Left lung (tissue), 10 donors: Measurements from ENCODE around the gene EXOC3. TPM values are rescaled to one million over a fixed set of nuclear protein-coding genes. Genes with fewer than 3 reads are reported as not detected.
A peak's percentile ranks its signal among the peaks of the same experiment; 100 is the strongest.
"Not testable (repeated sequence)": the region's sequence is repeated elsewhere in the genome, so short reads cannot be mapped to it uniquely, and the experiment has no call there.

Experiments
- ATAC-seq: fragments of 200-7000 bp; cut with Tn5 transposase; one replicate; pipeline ENCODE4 v1.9.1; 2020; ENCODE audit warnings: moderate library complexity
- DNase-seq, 4 donors: peaks; one replicate each; pipeline ENCODE4 v3.0.0-alpha.2; 2013 to 2020
- H3K27ac ChIP-seq, 2 donors: fragments of 200-600 bp; sonication (generic) in 1 of 2; one replicate each; pipeline versions ENCODE4 v1.5.0 to v1.8.0; 2020 to 2021
- H3K27me3 ChIP-seq, 2 donors: fragments of 200-600 bp; sonication (generic) in 1 of 2; one replicate each; pipeline versions ENCODE4 v1.5.0 to v1.8.0; 2020 to 2021
- H3K36me3 ChIP-seq, 2 donors: fragments of 200-600 bp; sonication (generic) in 1 of 2; one replicate each; pipeline versions ENCODE4 v1.5.0 to v1.8.0; 2020 to 2021
- H3K4me1 ChIP-seq, 2 donors: fragments of 200-600 bp; one replicate each; pipeline ENCODE4 v1.8.0; 2021
- H3K4me3 ChIP-seq, 2 donors: fragments of 200-600 bp; sonication (generic) in 1 of 2; one replicate each; pipeline versions ENCODE4 v1.5.0 to v1.8.0; 2020 to 2021; ENCODE audit warnings: mild to moderate bottlenecking in 1 of 2
- H3K9me3 ChIP-seq, 2 donors: fragments of 200-600 bp; sonication (generic) in 1 of 2; one replicate each; pipeline versions ENCODE4 v1.5.0 to v1.8.0; 2020 to 2021
- intact Hi-C, 2 donors: fragments of 100-400 bp; cut with DNase I; formaldehyde crosslinking; loops; one replicate each; pipeline versions ENCODE4 v1.11.2 to v1.14.2; 2022
- polyA plus RNA-seq, 6 donors: library from polyadenylated mRNA; unstranded; fragments of 120-200 nt; gene quantifications; one replicate each; pipeline ENCODE4 v1.2.1, GENCODE V29; 2013; ENCODE audit not compliant: insufficient read length in 6 of 6
- total RNA-seq, 2 donors: library from RNA; stranded (reverse); fragmentation: NEBNext Ultra II Directional; extraction: Animal tissue kit (Norgen Biotek cat#: 25700); gene quantifications; one replicate each; pipeline ENCODE4 v1.2.1, GENCODE V29; 2021
- TF ChIP-seq, protein P1 (sequence below), 2 donors: fragments of 200-600 bp; sonication (generic) in 1 of 2; IDR thresholded peaks; one replicate each; pipeline versions ENCODE4 v1.5.0 to v1.8.0; 2021; ENCODE audit warnings: antibody characterized with exemption in 2 of 2
- donor health status: DM: no; HTN: yes; CAD: no.
- donor health status: DM: no; HTN: no; CAD: no.

The EXOC3 gene
- total and polyA plus RNA-seq, 8 donors = 43.8 to 62.4 (median 57.0) TPM

DNA sequence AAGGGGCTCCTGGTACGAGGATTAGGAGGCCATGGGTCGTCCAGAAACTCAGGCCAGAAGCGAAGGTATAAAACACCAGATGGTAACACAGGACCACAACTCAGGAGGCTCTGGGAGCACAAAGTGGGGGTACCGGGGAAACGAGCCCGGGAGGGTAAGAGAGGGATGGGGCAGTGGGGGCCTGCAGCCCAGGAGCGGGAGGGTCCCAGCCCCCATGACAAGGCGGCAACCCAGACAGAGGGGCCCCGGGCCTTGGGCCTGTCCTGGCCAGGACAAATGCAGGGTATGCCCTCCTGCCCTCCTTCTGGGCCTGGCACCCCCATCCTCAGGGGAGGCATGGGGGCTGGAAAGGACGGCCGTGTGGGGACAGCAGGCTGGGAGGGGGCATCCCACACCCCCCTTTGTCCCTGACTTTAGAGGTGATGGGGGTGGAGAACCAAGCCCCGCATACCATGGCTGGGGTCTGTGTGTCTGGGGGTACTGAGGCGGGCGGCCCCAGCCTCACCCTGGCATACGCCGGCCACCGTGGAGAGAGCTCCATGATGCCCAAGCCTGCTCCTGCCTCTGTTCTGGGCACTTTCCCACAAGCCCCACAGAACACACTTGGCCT is 47.0 kb upstream of the EXOC3 start:
- intact Hi-C loops = no loop called here
- no peak overlapping the region for H3K4me3 ChIP-seq
- no peaks in the 10 kb centered on the region for H3K9me3 ChIP-seq
- TF ChIP-seq, protein P1, sequence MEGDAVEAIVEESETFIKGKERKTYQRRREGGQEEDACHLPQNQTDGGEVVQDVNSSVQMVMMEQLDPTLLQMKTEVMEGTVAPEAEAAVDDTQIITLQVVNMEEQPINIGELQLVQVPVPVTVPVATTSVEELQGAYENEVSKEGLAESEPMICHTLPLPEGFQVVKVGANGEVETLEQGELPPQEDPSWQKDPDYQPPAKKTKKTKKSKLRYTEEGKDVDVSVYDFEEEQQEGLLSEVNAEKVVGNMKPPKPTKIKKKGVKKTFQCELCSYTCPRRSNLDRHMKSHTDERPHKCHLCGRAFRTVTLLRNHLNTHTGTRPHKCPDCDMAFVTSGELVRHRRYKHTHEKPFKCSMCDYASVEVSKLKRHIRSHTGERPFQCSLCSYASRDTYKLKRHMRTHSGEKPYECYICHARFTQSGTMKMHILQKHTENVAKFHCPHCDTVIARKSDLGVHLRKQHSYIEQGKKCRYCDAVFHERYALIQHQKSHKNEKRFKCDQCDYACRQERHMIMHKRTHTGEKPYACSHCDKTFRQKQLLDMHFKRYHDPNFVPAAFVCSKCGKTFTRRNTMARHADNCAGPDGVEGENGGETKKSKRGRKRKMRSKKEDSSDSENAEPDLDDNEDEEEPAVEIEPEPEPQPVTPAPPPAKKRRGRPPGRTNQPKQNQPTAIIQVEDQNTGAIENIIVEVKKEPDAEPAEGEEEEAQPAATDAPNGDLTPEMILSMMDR (IDR thresholded peaks at IDR 0.05) = no peak
- H3K36me3 ChIP-seq = no peaks in the 10 kb centered on the region
- no peak for DNase-seq
- H3K4me1 ChIP-seq = peaks cover 6 to 33% of the 10 kb centered on the region in 2 donors
- ATAC-seq = no peak
- H3K27ac ChIP-seq = peak overlapping the region in 1 of 2 donors; percentile 28
- peaks cover 6 to 9% of the 10 kb centered on the region in 2 donors for H3K27me3 ChIP-seq

DNA sequence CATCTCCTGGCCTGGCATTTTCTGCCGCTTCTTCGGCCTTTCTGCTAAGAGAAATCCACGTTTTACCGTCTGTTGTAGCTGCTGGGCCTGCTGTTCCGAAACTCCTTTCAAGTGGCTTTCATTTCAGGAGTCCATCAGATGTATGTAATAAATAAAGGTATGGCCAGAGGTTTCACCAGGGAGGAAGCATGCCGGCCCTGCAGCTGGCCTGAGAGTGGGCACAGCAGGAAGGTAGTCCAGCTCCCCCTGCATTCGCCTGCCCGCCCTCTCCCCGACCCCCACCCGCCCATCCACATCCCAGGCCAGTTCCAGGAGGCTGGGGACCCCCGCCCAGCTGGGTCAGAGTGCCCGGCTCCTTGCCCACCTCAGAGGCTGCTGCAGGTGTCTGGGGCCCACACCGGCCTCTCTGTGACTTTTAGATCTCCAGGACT is 46.4 kb upstream of the EXOC3 start:
- H3K27me3 ChIP-seq = peaks cover 6 to 9% of the 10 kb centered on the region in 2 donors
- no peak for ATAC-seq
- no peak overlapping the region for H3K27ac ChIP-seq
- intact Hi-C loops = no loop called here
- no peak overlapping the region for H3K4me3 ChIP-seq
- H3K9me3 ChIP-seq = no peaks in the 10 kb centered on the region
- DNase-seq = no peak
- H3K4me1 ChIP-seq = peaks cover 6 to 33% of the 10 kb centered on the region in 2 donors
- no peaks in the 10 kb centered on the region for H3K36me3 ChIP-seq
- TF ChIP-seq, protein P1 (IDR thresholded peaks at IDR 0.05) = no peak

DNA sequence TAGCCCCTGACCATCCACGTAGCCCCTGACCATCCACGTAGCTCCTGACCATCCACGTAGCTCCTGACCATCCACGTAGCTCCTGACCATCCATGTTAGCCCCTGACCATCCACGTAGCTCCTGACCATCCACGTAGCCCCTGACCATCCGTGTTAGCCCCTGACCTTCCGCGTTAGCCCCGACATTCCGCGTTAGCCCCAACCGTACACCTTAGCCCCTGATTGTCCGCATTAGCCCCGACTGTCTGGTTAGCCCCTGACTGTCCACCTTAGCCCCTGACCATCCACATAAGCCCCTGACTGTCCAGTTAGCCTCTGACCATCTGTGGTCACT is 44.9 kb upstream of the EXOC3 start:
- peaks cover 6 to 33% of the 10 kb centered on the region in 2 donors for H3K4me1 ChIP-seq
- H3K9me3 ChIP-seq, ATAC-seq, DNase-seq, intact Hi-C loops, H3K27ac ChIP-seq, H3K36me3 ChIP-seq, H3K4me3 ChIP-seq, H3K27me3 ChIP-seq: not testable (repeated sequence)

DNA sequence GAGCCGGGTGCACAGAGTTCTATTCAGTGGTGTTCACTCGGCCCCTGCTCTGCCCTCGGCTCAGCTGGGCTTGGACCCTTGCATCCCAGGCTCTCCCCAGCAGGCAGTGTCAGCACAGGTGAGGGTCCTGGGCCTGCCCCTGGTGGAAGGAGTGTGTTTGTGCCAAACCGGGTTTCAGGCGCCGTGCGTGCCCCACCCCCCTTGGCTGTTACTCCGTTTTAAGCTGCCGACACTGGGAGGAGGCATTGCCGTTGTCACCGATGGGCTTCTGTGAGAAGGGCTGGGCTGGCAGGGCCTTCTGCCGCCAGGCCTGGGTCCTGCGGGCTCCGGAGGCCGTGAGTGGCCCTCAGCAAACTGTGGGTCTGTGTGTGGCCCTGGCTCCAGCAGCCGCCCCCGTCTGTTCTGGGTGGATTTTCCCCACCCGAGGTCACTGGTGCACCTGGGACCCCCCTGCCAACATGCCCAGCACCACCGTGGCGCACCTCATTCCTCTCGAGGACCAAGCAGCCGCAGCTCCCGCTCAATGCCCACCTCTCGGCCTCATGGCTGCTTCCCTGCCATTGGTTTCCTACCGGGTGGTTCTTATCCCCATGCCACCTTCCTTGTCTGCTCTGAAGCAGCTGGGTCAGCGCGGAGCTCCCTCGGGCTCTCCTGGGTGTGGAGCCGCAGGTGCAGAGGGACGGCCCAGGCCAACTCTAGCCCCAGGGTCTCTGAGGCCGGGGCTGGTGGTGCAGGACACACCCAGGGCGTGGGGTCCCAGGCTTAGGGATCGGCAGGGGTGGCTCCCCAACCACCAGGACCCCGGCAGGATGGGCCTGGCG is 44.3 kb upstream of the EXOC3 start:
- TF ChIP-seq, protein P1 (IDR thresholded peaks at IDR 0.05) = no peak
- Histone ChIP-seq H3K27ac (peak overlapping the region in 1 of 2 donors; percentile 70), H3K9me3 (no peaks in the 10 kb centered on the region), H3K4me1 (peaks cover 6 to 30% of the 10 kb centered on the region in 2 donors), H3K4me3 (no peak overlapping the region), H3K27me3 (peaks cover 6 to 9% of the 10 kb centered on the region in 2 donors), H3K36me3 (no peaks in the 10 kb centered on the region)
- DNase-seq = peak in 1 of 4 donors; percentile 72
- intact Hi-C loops = no loop called here
- no peak for ATAC-seq

DNA sequence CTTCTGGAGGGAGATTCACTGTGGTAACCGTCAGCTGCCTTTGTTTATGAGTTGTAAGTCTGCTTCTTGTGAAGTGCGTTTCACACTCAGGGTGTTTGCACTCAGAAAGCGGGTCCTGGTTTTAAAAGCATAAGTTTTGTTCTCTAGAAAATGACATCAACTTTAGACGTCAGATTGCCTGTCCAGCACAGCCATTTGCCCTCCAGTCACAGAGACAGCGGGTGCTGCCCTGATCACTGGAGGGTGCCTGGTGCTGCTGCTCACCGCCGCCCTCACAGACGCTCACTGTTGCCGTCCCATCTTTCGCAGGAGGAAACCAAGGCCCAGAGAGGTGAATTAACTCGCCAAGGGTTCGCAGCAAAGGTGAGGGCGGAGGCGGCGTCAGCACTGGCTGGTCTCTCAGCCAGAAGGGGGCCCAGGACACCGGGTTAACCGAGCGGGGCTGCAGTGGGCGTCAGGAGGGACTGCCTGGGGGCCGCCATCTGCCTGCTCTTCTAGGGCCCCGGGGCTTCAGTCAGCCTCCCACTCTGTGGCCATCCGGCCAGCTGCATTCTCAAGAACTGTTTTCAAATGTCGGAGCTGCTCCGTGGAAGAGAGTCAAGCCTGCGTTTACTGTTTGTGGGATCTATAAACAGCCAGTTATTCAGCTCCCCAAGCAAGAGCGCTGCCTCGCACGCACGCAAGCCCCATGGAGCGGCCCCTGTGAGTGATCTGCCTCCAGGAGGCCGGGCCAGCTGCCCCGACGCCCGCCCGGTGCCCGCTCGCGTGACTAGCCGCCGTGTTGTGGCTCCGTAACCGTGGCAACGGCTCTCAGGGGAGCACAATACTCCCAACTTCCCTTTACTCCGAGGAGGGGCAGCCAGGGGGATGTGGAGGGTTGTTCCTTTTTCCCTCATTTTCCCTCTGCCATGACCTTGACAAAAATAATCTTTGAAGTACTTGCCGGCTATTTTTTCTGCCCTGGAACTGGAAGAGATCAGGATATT is 43.4 kb upstream of the EXOC3 start:
- Histone ChIP-seq H3K27me3 (peaks cover 6 to 9% of the 10 kb centered on the region in 2 donors), H3K9me3 (no peaks in the 10 kb centered on the region), H3K4me3 (peak overlapping the region in 1 of 2 donors; percentile 3), H3K36me3 (no peaks in the 10 kb centered on the region), H3K27ac (peak overlapping the region in 1 of 2 donors; percentile 70), H3K4me1 (peaks cover 6 to 30% of the 10 kb centered on the region in 2 donors)
- intact Hi-C loops = no loop called here
- ATAC-seq (peak; percentile 89), DNase-seq (peak; percentile 84 to 95 (median 89))
- TF ChIP-seq, protein P1 (IDR thresholded peaks at IDR 0.05) = no peak
